GM12878 (cell line): ENCODE measurements around the gene SGIP1. TPM values are rescaled to one million over a fixed set of nuclear protein-coding genes. Genes with fewer than 3 reads are reported as not detected.

Source experiments
- BHLHE40 ChIP-seq, 2 experiments: fragments of 450-650 bp in 1 of 2; IDR thresholded peaks; 2 replicates each; pipeline ENCODE4 v1.6.1; 2011 to 2017; ENCODE audit warnings: low read depth in 2 of 2, borderline replicate concordance in 1 of 2, improper control_type of control experiment in 1 of 2, low read length in 1 of 2, mild to moderate bottlenecking in 1 of 2
- CHD2 ChIP-seq: IDR thresholded peaks from 2 replicates; pipeline ENCODE4 v1.6.1; 2011; ENCODE audit warnings: low read depth, low read length, improper control_type of control experiment, borderline replicate concordance
- FOXM1 ChIP-seq: IDR thresholded peaks from 2 replicates; pipeline ENCODE4 v1.6.1; 2012; ENCODE audit warnings: low read depth, mild to moderate bottlenecking, inconsistent platforms, low read length, moderate library complexity
- IRF4 ChIP-seq: IDR thresholded peaks from 2 replicates; pipeline ENCODE4 v1.6.1; 2011; ENCODE audit warnings: low read depth, low read length
- MTA3 ChIP-seq: IDR thresholded peaks from 2 replicates; pipeline ENCODE4 v1.6.1; 2012; ENCODE audit warnings: low read length, inconsistent platforms, borderline replicate concordance
- SMARCA5 ChIP-seq: fragments of 450-650 bp; IDR thresholded peaks from 2 replicates; pipeline ENCODE4 v1.6.1; 2017; ENCODE audit warnings: mild to moderate bottlenecking
- TCF7 ChIP-seq: IDR thresholded peaks from 2 replicates; pipeline ENCODE4 v1.6.1; 2014; ENCODE audit warnings: antibody characterized with exemption, borderline replicate concordance
- ZBED1 ChIP-seq: IDR thresholded peaks from 2 replicates; pipeline ENCODE4 v1.6.1; 2016; ENCODE audit warnings: borderline replicate concordance
- ZNF217 ChIP-seq: fragments of 450-650 bp; IDR thresholded peaks from 2 replicates; pipeline ENCODE4 v1.6.1; 2017; ENCODE audit warnings: antibody characterized with exemption, mild to moderate bottlenecking
- polyA plus RNA-seq, 11 experiments: library from polyadenylated mRNA; depleted of rRNA in 4 of 11; unstranded in 6 of 11; stranded (reverse) in 5 of 11; fragments of >200 nt; fragmentation: Nextera tagmentation in 4 of 11; fragmentation: Illumina TruSeq in 1 of 11; extraction: Ambion mirVana in 4 of 11; extraction: Trizol in 1 of 11; gene quantifications; 1 replicate in 1 of 11; 2 replicates in 10 of 11; pipeline versions ENCODE4 v1.2.1 to v1.2.3, GENCODE V29; 2011 to 2016; ENCODE audit warnings: inconsistent platforms in 2 of 11, missing spikeins in 2 of 11, low read depth in 1 of 11
- total RNA-seq, 4 experiments: library from RNA; depleted of rRNA in 3 of 4; stranded (reverse); fragments of >200 nt in 3 of 4; fragmentation: Illumina TruSeq in 1 of 4; extraction: Trizol in 1 of 4; gene quantifications; 2 replicates each; pipeline versions ENCODE4 v1.2.1 to v1.2.3, GENCODE V29; 2013 to 2021
- TF ChIP-seq, protein P1 (sequence below): IDR thresholded peaks from 2 replicates; pipeline ENCODE4 v1.6.1; 2011; ENCODE audit warnings: low read depth, low read length, improper control_type of control experiment, borderline replicate concordance
- TF ChIP-seq, protein P2 (sequence below): IDR thresholded peaks from 2 replicates; pipeline ENCODE4 v1.6.1; 2012; ENCODE audit warnings: mild to moderate bottlenecking, low read depth, low read length
- TF ChIP-seq, protein P3 (sequence below): fragments of 450-650 bp; formaldehyde crosslinking; IDR thresholded peaks from 2 replicates; pipeline ENCODE4 v1.5.0; 2022; ENCODE audit warnings: mild to moderate bottlenecking, missing genetic modification characterization
- TF ChIP-seq, protein P4 (sequence below): fragments of 450-650 bp; IDR thresholded peaks from 2 replicates; pipeline ENCODE4 v1.6.1; 2016; ENCODE audit warnings: mild to moderate bottlenecking, moderate library complexity, borderline replicate concordance
- TF ChIP-seq, protein P5 (sequence below): IDR thresholded peaks from 2 replicates; pipeline ENCODE4 v1.6.1; 2012; ENCODE audit warnings: low read depth, low read length, improper control_type of control experiment
- TF ChIP-seq, protein P6 (sequence below): fragments of 450-650 bp; IDR thresholded peaks from 2 replicates; pipeline ENCODE4 v1.6.1; 2017; ENCODE audit warnings: low read depth, mild to moderate bottlenecking, moderate library complexity

SGIP1 gene
- total and polyA plus RNA-seq, 10 of the 15 experiments (the other 5 are each of a cell fraction or from before 2014, with no cell fraction given): 0.15 TPM; not detected in 9

DNA sequence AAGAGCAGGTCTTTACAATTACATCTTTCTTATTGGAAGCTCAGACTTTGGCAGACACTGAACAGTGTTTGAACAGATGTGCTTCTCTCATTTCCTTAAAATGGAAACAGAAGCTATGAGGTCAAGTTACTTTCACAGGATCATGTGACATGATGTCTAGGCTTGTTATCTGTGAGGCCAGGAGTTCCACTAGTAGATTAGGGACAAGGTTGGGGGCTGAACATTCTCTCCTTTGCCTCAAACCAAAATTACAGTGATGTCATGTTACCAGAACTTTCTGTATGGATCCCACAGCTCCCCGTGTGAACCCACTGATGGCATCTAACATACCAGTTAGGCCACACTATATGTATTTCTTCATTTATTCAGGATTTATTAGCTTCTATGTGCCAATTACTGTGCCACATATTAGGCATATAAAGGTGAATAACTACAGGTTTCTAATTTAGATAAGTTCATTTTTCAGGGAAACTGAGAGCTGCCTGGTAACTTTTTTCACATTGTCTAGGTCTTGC, 224.3 kb downstream of the SGIP1 start (continued):
- TF ChIP-seq, protein P1, sequence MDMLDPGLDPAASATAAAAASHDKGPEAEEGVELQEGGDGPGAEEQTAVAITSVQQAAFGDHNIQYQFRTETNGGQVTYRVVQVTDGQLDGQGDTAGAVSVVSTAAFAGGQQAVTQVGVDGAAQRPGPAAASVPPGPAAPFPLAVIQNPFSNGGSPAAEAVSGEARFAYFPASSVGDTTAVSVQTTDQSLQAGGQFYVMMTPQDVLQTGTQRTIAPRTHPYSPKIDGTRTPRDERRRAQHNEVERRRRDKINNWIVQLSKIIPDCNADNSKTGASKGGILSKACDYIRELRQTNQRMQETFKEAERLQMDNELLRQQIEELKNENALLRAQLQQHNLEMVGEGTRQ: peak; percentile 37
- TF ChIP-seq ZNF217 (no peak), CHD2 (no peak), MTA3 (no peak), ZBED1 (no peak), FOXM1 (no peak), SMARCA5 (no peak), BHLHE40 (IDR thresholded peaks at IDR 0.05; ENCODE audit: borderline replicate concordance in 1 of 2, low read depth in 2 of 2, low read length in 1 of 2) (no peak), TCF7 (no peak), IRF4 (0 out of 2 replicates have a peak, but pooled peaks have one; percentile 33)
- TF ChIP-seq, protein P2, sequence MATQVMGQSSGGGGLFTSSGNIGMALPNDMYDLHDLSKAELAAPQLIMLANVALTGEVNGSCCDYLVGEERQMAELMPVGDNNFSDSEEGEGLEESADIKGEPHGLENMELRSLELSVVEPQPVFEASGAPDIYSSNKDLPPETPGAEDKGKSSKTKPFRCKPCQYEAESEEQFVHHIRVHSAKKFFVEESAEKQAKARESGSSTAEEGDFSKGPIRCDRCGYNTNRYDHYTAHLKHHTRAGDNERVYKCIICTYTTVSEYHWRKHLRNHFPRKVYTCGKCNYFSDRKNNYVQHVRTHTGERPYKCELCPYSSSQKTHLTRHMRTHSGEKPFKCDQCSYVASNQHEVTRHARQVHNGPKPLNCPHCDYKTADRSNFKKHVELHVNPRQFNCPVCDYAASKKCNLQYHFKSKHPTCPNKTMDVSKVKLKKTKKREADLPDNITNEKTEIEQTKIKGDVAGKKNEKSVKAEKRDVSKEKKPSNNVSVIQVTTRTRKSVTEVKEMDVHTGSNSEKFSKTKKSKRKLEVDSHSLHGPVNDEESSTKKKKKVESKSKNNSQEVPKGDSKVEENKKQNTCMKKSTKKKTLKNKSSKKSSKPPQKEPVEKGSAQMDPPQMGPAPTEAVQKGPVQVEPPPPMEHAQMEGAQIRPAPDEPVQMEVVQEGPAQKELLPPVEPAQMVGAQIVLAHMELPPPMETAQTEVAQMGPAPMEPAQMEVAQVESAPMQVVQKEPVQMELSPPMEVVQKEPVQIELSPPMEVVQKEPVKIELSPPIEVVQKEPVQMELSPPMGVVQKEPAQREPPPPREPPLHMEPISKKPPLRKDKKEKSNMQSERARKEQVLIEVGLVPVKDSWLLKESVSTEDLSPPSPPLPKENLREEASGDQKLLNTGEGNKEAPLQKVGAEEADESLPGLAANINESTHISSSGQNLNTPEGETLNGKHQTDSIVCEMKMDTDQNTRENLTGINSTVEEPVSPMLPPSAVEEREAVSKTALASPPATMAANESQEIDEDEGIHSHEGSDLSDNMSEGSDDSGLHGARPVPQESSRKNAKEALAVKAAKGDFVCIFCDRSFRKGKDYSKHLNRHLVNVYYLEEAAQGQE: no peak
- TF ChIP-seq, protein P3, sequence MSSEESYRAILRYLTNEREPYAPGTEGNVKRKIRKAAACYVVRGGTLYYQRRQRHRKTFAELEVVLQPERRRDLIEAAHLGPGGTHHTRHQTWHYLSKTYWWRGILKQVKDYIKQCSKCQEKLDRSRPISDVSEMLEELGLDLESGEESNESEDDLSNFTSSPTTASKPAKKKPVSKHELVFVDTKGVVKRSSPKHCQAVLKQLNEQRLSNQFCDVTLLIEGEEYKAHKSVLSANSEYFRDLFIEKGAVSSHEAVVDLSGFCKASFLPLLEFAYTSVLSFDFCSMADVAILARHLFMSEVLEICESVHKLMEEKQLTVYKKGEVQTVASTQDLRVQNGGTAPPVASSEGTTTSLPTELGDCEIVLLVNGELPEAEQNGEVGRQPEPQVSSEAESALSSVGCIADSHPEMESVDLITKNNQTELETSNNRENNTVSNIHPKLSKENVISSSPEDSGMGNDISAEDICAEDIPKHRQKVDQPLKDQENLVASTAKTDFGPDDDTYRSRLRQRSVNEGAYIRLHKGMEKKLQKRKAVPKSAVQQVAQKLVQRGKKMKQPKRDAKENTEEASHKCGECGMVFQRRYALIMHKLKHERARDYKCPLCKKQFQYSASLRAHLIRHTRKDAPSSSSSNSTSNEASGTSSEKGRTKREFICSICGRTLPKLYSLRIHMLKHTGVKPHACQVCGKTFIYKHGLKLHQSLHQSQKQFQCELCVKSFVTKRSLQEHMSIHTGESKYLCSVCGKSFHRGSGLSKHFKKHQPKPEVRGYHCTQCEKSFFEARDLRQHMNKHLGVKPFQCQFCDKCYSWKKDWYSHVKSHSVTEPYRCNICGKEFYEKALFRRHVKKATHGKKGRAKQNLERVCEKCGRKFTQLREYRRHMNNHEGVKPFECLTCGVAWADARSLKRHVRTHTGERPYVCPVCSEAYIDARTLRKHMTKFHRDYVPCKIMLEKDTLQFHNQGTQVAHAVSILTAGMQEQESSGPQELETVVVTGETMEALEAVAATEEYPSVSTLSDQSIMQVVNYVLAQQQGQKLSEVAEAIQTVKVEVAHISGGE (CRISPR knock-in tag): no peak
- TF ChIP-seq, protein P4, sequence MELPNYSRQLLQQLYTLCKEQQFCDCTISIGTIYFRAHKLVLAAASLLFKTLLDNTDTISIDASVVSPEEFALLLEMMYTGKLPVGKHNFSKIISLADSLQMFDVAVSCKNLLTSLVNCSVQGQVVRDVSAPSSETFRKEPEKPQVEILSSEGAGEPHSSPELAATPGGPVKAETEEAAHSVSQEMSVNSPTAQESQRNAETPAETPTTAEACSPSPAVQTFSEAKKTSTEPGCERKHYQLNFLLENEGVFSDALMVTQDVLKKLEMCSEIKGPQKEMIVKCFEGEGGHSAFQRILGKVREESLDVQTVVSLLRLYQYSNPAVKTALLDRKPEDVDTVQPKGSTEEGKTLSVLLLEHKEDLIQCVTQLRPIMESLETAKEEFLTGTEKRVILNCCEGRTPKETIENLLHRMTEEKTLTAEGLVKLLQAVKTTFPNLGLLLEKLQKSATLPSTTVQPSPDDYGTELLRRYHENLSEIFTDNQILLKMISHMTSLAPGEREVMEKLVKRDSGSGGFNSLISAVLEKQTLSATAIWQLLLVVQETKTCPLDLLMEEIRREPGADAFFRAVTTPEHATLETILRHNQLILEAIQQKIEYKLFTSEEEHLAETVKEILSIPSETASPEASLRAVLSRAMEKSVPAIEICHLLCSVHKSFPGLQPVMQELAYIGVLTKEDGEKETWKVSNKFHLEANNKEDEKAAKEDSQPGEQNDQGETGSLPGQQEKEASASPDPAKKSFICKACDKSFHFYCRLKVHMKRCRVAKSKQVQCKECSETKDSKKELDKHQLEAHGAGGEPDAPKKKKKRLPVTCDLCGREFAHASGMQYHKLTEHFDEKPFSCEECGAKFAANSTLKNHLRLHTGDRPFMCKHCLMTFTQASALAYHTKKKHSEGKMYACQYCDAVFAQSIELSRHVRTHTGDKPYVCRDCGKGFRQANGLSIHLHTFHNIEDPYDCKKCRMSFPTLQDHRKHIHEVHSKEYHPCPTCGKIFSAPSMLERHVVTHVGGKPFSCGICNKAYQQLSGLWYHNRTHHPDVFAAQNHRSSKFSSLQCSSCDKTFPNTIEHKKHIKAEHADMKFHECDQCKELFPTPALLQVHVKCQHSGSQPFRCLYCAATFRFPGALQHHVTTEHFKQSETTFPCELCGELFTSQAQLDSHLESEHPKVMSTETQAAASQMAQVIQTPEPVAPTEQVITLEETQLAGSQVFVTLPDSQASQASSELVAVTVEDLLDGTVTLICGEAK: no peak
- TF ChIP-seq, protein P5, sequence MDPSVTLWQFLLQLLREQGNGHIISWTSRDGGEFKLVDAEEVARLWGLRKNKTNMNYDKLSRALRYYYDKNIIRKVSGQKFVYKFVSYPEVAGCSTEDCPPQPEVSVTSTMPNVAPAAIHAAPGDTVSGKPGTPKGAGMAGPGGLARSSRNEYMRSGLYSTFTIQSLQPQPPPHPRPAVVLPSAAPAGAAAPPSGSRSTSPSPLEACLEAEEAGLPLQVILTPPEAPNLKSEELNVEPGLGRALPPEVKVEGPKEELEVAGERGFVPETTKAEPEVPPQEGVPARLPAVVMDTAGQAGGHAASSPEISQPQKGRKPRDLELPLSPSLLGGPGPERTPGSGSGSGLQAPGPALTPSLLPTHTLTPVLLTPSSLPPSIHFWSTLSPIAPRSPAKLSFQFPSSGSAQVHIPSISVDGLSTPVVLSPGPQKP: no peak
- TF ChIP-seq, protein P6, sequence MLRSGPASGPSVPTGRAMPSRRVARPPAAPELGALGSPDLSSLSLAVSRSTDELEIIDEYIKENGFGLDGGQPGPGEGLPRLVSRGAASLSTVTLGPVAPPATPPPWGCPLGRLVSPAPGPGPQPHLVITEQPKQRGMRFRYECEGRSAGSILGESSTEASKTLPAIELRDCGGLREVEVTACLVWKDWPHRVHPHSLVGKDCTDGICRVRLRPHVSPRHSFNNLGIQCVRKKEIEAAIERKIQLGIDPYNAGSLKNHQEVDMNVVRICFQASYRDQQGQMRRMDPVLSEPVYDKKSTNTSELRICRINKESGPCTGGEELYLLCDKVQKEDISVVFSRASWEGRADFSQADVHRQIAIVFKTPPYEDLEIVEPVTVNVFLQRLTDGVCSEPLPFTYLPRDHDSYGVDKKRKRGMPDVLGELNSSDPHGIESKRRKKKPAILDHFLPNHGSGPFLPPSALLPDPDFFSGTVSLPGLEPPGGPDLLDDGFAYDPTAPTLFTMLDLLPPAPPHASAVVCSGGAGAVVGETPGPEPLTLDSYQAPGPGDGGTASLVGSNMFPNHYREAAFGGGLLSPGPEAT: no peak
